HepG2 (cell line): ENCODE measurements around the gene PIR. TPM values are rescaled to one million over a fixed set of nuclear protein-coding genes. Genes with fewer than 3 reads are reported as not detected.

Source experiments
- BCL6 ChIP-seq: IDR thresholded peaks from 2 replicates; pipeline ENCODE4 v1.6.1; 2016; ENCODE audit warnings: missing genetic modification reagents, missing compliant biosample characterization
- DZIP1 ChIP-seq: sonication (generic); formaldehyde crosslinking; IDR thresholded peaks from 2 replicates; pipeline ENCODE4 v1.5.0; 2020; ENCODE audit warnings: mild to moderate bottlenecking, missing genetic modification reagents
- EED ChIP-seq: sonication (generic); formaldehyde crosslinking; IDR thresholded peaks from 2 replicates; pipeline ENCODE4 v1.5.0; 2020; ENCODE audit warnings: mild to moderate bottlenecking, missing genetic modification reagents
- GATAD1 ChIP-seq: IDR thresholded peaks from 2 replicates; pipeline ENCODE4 v1.6.1; 2016; ENCODE audit warnings: missing genetic modification reagents, missing compliant biosample characterization
- GTF3A ChIP-seq: sonication (generic); formaldehyde crosslinking; conservative IDR thresholded peaks from 2 replicates; pipeline ENCODE4 v1.4.0; 2020; ENCODE audit warnings: mild to moderate bottlenecking, missing genetic modification reagents
- HINFP ChIP-seq: sonication (generic); formaldehyde crosslinking; IDR thresholded peaks from 2 replicates; pipeline ENCODE4 v1.4.0; 2020; ENCODE audit warnings: low read depth, mild to moderate bottlenecking, missing genetic modification reagents
- ISX ChIP-seq: sonication (generic); formaldehyde crosslinking; conservative IDR thresholded peaks from 2 replicates; pipeline ENCODE4 v1.5.0; 2020; ENCODE audit warnings: missing genetic modification reagents
- MLX ChIP-seq: IDR thresholded peaks from 2 replicates; pipeline ENCODE4 v1.6.1; 2016
- MTERF4 ChIP-seq: sonication (generic); formaldehyde crosslinking; IDR thresholded peaks from 2 replicates; pipeline ENCODE4 v1.8.0; 2023; ENCODE audit warnings: mild to moderate bottlenecking, missing genetic modification reagents
- SNRNP70 ChIP-seq: fragments of 200-400 bp; formaldehyde crosslinking; IDR thresholded peaks from 2 replicates; pipeline ENCODE4 v1.6.1; 2017; ENCODE audit warnings: mild to moderate bottlenecking, low read depth, low read length, moderate library complexity
- ZNF276 ChIP-seq: sonication (generic); formaldehyde crosslinking; IDR thresholded peaks from 2 replicates; pipeline ENCODE4 v1.4.0; 2020; ENCODE audit warnings: mild to moderate bottlenecking, low read depth, missing genetic modification reagents
- ZNF407 ChIP-seq: sonication (generic); formaldehyde crosslinking; IDR thresholded peaks from one replicate; pipeline ENCODE4 v1.5.1; 2020; ENCODE audit warnings: mild to moderate bottlenecking, missing genetic modification reagents; ENCODE audit errors: not compliant biosample characterization
- polyA plus RNA-seq, 8 experiments: library from polyadenylated mRNA; depleted of rRNA in 3 of 8; stranded (reverse) in 7 of 8; unstranded in 1 of 8; fragments of >200 nt; fragmentation: Illumina TruSeq in 4 of 8; extraction: Trizol in 4 of 8; gene quantifications; 2 replicates each; pipeline versions ENCODE4 v1.2.1 to v1.2.3, GENCODE V29; 2011 to 2016; ENCODE audit warnings: low read depth in 4 of 8, missing spikeins in 1 of 8, mixed read lengths in 1 of 8; ENCODE audit not compliant: insufficient read depth in 1 of 8
- total RNA-seq, 5 experiments: library from RNA; depleted of rRNA; stranded (reverse); fragments of >200 nt; fragmentation: Illumina TruSeq; extraction: Trizol; gene quantifications; 2 replicates each; pipeline ENCODE4 v1.2.3, GENCODE V29; 2016; ENCODE audit warnings: low read depth in 1 of 5

Gene PIR
- total and polyA plus RNA-seq, 2 of the 13 experiments (the other 11 are each of a cell fraction or from before 2014, with no cell fraction given), result 12.2 to 38.0 TPM

GRCh38 chrX:15493118-15493962 is at the start of gene PIR (continued):
- TF ChIP-seq EED (CRISPR knock-in tag) (no peak), ZNF407 (CRISPR knock-in tag) (no peak), MLX (CRISPR knock-in tag) (no peak), HINFP (no peak), GTF3A (CRISPR knock-in tag) (no peak), MTERF4 (CRISPR knock-in tag) (no peak), DZIP1 (CRISPR knock-in tag) (no peak), GATAD1 (no peak), SNRNP70 (no peak), BCL6 (CRISPR knock-in tag) (no peak), ISX (CRISPR knock-in tag) (no peak), ZNF276 (CRISPR knock-in tag) (no peak)
